ENCODE results near the gene CD3G.

DNA sequence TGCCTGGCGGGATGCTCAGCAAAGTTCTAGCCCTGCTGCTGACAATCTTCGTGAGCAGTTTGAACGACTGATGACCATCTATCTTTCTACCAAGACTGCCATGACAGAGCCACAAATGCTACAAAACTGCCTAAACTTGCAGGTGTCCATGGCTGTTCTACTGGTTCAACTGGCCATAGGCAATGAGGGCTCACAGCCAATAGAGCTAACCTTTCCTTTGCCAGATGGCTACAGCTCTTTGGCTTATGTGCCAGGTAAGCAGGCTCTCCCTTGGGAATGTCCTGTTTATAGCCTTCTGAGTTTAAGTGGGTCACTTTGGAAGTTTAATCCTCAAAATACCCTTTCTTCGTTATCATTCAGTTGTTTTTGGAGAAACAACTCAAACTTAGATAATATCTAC, 35.4 kb downstream of the CD3G start:
- TF ChIP-seq TAF1 (IDR thresholded peaks at IDR 0.05; ENCODE audit: low read depth, low read length) (no peak), POLR2AphosphoS5 (IDR thresholded peaks at IDR 0.05; ENCODE audit: low read depth, low read length) (no peak), POLR2A (IDR thresholded peaks at IDR 0.05; ENCODE audit: low read depth, low read length) (no peak), POU2F2 (IDR thresholded peaks at IDR 0.05; ENCODE audit: low read depth, low read length) (no peak), PAX5 (IDR thresholded peaks at IDR 0.05; ENCODE audit: insufficient read depth, low read length, severe bottlenecking) (no peak), SPI1 (IDR thresholded peaks at IDR 0.05; ENCODE audit: low read depth, low read length) (no peak)
